ENCODE results near the gene PITHD1. TPM values are rescaled to one million over a fixed set of nuclear protein-coding genes. Genes with fewer than 3 reads are reported as not detected.

PITHD1 gene
- total and polyA plus RNA-seq, 2 of the 8 experiments (the other 6 are each of a cell fraction or from before 2014, with no cell fraction given) = 67.4 to 68.8 TPM

DNA sequence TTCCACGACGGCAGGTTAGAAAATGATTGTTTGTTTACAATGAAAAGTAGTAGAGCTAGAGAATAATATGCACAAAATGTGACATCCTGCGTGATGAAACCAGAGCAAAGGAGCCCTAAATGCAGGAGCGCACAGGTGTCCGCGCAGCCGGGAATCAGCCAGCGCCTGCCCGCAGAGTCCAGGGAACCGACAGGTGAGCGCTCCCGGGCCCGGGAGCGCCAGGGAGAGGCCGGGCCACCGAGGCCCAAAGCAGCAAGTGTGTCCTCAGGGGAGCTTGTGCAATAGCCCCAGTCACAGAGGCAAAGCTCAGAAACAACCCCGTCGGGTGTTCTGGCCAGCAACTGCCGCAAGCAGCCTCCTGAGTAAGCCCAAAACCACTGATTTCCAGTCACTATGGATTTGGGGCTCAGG, 23.1 kb downstream of the PITHD1 start:
- H2BK120ac ChIP-seq (replicated peaks; ENCODE audit: low read depth, low read length) = no peak overlapping the region
- no peak overlapping the region for H3K56ac ChIP-seq (replicated peaks; ENCODE audit: insufficient read length, low read depth, low read length)
- H3K79me1 ChIP-seq (ENCODE audit: low read depth, low read length) = no peaks in the 10 kb centered on the region
- H3K27ac ChIP-seq (ENCODE audit: low read depth, low read length) = no peak overlapping the region
- H4K20me1 ChIP-seq (replicated peaks in 1 of 2; ENCODE audit: control insufficient read depth in 1 of 2, insufficient read depth in 2 of 2, low read length in 2 of 2) = peaks cover 2 to 4% of the 10 kb centered on the region in 2 experiments
- no peak overlapping the region for H2AFZ ChIP-seq (ENCODE audit: low read length)
- DNase-seq (ENCODE audit: low read depth in 1 of 2, low spot score in 2 of 2) = no peak
- H4K5ac ChIP-seq (ENCODE audit: insufficient read length, low read depth, low read length) = no peak overlapping the region
- H3K4me1 ChIP-seq (replicated peaks in 1 of 4; ENCODE audit: control insufficient read depth in 3 of 4, insufficient read depth in 4 of 4, low read length in 3 of 4) = peaks cover 0 to 12% (median 9%) of the 10 kb centered on the region in 4 experiments; a peak in 5 of 7 replicates
- no peak overlapping the region for H2BK15ac ChIP-seq (ENCODE audit: low read length)
- H3K4ac ChIP-seq (replicated peaks; ENCODE audit: insufficient read length, low read depth, low read length) = no peak overlapping the region
- H3K23me2 ChIP-seq (ENCODE audit: low read depth, low read length) = peaks cover 16% of the 10 kb centered on the region
- no peak overlapping the region for H2BK20ac ChIP-seq (ENCODE audit: low read length)
- no peak overlapping the region for H4K91ac ChIP-seq (replicated peaks; ENCODE audit: insufficient read length, low read length)
- TF ChIP-seq KDM1A (IDR thresholded peaks at IDR 0.05; ENCODE audit: borderline replicate concordance, low read length) (no peak), SIN3A (conservative IDR thresholded peaks at IDR 0.05 in 1 of 2, IDR thresholded peaks at IDR 0.05 in 1 of 2; ENCODE audit: low read depth in 1 of 2, low read length in 2 of 2) (0 out of 4 replicates have a peak, but pooled peaks of 1 of the 2 experiments have one; percentile 11), CEBPB (IDR thresholded peaks at IDR 0.05; ENCODE audit: low read depth, low read length) (peak; percentile 81), CHD1 (IDR thresholded peaks at IDR 0.05; ENCODE audit: low read depth, low read length) (no peak), HDAC2 (IDR thresholded peaks at IDR 0.05; ENCODE audit: borderline replicate concordance in 1 of 2, low read depth in 2 of 2, low read length in 2 of 2) (0 out of 4 replicates have a peak, but pooled peaks of 1 of the 2 experiments have one; percentile 0)
- TF ChIP-seq, protein P1, sequence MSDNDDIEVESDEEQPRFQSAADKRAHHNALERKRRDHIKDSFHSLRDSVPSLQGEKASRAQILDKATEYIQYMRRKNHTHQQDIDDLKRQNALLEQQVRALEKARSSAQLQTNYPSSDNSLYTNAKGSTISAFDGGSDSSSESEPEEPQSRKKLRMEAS (IDR thresholded peaks at IDR 0.05) = no peak
- no peak overlapping the region for H2AK5ac ChIP-seq (ENCODE audit: low read depth, low read length)
- FAIRE-seq = no peak
- no peak overlapping the region for H3K23ac ChIP-seq (ENCODE audit: insufficient read length)
- WGBS, 2 experiments (ENCODE audit: extremely low coverage in 1 of 2, insufficient coverage in 1 of 2, insufficient read length in 1 of 2, insufficient replicate concordance in 2 of 2, low coverage in 1 of 2, low lambda C conversion rate in 2 of 2, missing lambda C conversion rate in 1 of 2) = 20% methylated on average over 19 of the region's 19 CpGs; no CpG with 5 or more reads in 1 of the 2 experiments
- H3K27me3 ChIP-seq (replicated peaks in 1 of 4; ENCODE audit: control insufficient read depth in 3 of 4, extremely low read depth in 1 of 4, insufficient read depth in 3 of 4, low read length in 3 of 4) = no peaks in the 10 kb centered on the region; a peak in 1 of 7 replicates
- H4K8ac ChIP-seq (ENCODE audit: extremely low read depth, insufficient read depth, low read length) = no peak overlapping the region
- H3K9me3 ChIP-seq (ENCODE audit: insufficient read depth in 2 of 2, low read depth in 1 of 2, low read length in 1 of 2) = no peaks in the 10 kb centered on the region
- POLR2A ChIA-PET (ENCODE audit: partially characterized antibody) = interaction anchor here (0.8 to 16.2 kb wide), 9 partner anchors 10 to 158 kb away, joined by 3 to 192 read pairs (median 6); partner anchors contain the start of genes HMGCL, LYPLA2, PITHD1 and PNRC2
- CTCF ChIA-PET (ENCODE audit: partially characterized antibody) = interaction anchor here (0.6 to 5.3 kb wide), 11 partner anchors 9 to 1694 kb away, joined by 3 to 66 read pairs (median 4); partner anchors contain the start of gene PITHD1
- H3K36me3 ChIP-seq (ENCODE audit: control insufficient read depth in 2 of 4, insufficient read depth in 4 of 4, low read length in 3 of 4) = peaks cover 6 to 15% (median 10%) of the 10 kb centered on the region in 4 experiments; a peak in 5 of 8 replicates
- no peak overlapping the region for H3K18ac ChIP-seq (ENCODE audit: extremely low read depth, low read length)
- H2BK5ac ChIP-seq (ENCODE audit: low read depth, low read length) = no peak overlapping the region
- H2BK12ac ChIP-seq (ENCODE audit: low read depth, low read length) = no peak overlapping the region
- no peak overlapping the region for H3K9ac ChIP-seq (replicated peaks in 1 of 4; ENCODE audit: extremely low read depth in 1 of 4, low read depth in 3 of 4, low read length in 3 of 4)
- no peak overlapping the region for H3K14ac ChIP-seq (ENCODE audit: insufficient read length)
- H3K4me2 ChIP-seq (ENCODE audit: insufficient read depth in 1 of 2, low read depth in 2 of 2, low read length in 2 of 2) = peak overlapping the region; percentile 89 to 95
- peak overlapping the region; percentile 57 to 81 (median 70) for H3K4me3 ChIP-seq (ENCODE audit: extremely low read depth in 1 of 4, insufficient read depth in 2 of 4, low read depth in 3 of 4, low read length in 4 of 4)
- H3K79me2 ChIP-seq (ENCODE audit: control insufficient read depth in 1 of 2, insufficient read depth in 2 of 2, low read length in 2 of 2) = no peaks in the 10 kb centered on the region
